A549 (cell line): ENCODE results near the gene TRAPPC3. TPM values are rescaled to one million over a fixed set of nuclear protein-coding genes. Genes with fewer than 3 reads are reported as not detected.

Experiments
- ATAC-seq, 2 experiments: fragments of 200-7000 bp in 1 of 2; fragments of >200 bp in 1 of 2; cut with Nextera tagmentation in 1 of 2; cut with Tn5 transposase in 1 of 2; 3 replicates each; pipeline versions ENCODE4 v1.8.0 to v1.9.1; 2018 to 2020; ENCODE audit warnings: mild to moderate bottlenecking in 1 of 2, moderate library complexity in 1 of 2
- CTCF ChIA-PET: fragments of 300-600 bp; sonication (Branson Sonifier 250); formaldehyde crosslinking; extraction: SDS; loops from one replicate; lab custom pipeline; 2021; ENCODE audit warnings: antibody characterized with exemption, inconsistent platforms; lab: Yijun Ruan, JAX
- POLR2A ChIA-PET: fragments of 350-600 bp; formaldehyde crosslinking; extraction: SDS; loops from one replicate; lab custom pipeline; 2021; ENCODE audit warnings: antibody characterized with exemption, inconsistent platforms; lab: Yijun Ruan, JAX
- DNase-seq, 2 experiments: peaks; one replicate each; pipeline versions ENCODE4 v3.0.0 to v3.0.0-alpha.2; 2011 to 2016; ENCODE audit warnings: low read depth in 1 of 2, low spot score in 1 of 2
- FAIRE-seq: peaks from 2 replicates; lab custom pipeline; 2011; peaks lifted over from hg19 to GRCh38; lab: Jason Lieb, UNC
- H3K27ac ChIP-seq, 2 experiments: fragments of >200 bp; sonication (Bioruptor Twin); formaldehyde crosslinking; 3 replicates each; pipeline ENCODE4 v1.5.1; 2016 to 2017
- H3K4me1 ChIP-seq: fragments of >200 bp; sonication (Bioruptor Twin); formaldehyde crosslinking; 3 replicates; pipeline ENCODE4 v1.6.1; 2016
- H3K4me2 ChIP-seq: fragments of >200 bp; sonication (Bioruptor Twin); formaldehyde crosslinking; 3 replicates; pipeline ENCODE4 v1.6.1; 2016
- H3K4me3 ChIP-seq: fragments of >200 bp; sonication (Bioruptor Twin); formaldehyde crosslinking; 3 replicates; pipeline ENCODE4 v1.5.1; 2016
- H3K9me3 ChIP-seq: fragments of >200 bp; sonication (Bioruptor Twin); formaldehyde crosslinking; 3 replicates; pipeline ENCODE4 v1.6.1; 2016
- CBX8 ChIP-seq: fragments of 200-600 bp; sonication (generic); IDR thresholded peaks from 2 replicates; pipeline ENCODE4 v1.6.1; 2016
- CHD4 ChIP-seq: fragments of 200-600 bp; sonication (generic); IDR thresholded peaks from 2 replicates; pipeline ENCODE4 v1.6.1; 2016; ENCODE audit warnings: antibody characterized with exemption, mild to moderate bottlenecking, borderline replicate concordance
- EHF ChIP-seq: fragments of 250-450 bp; sonication (Bioruptor Pico); IDR thresholded peaks from 2 replicates; pipeline ENCODE4 v1.5.0; 2020; ENCODE audit warnings: mild to moderate bottlenecking
- ESRRA ChIP-seq: fragments of 150-350 bp; IDR thresholded peaks from 2 replicates; pipeline ENCODE4 v1.6.1; 2014; ENCODE audit warnings: mild to moderate bottlenecking, low read length, borderline replicate concordance
- HEYL ChIP-seq: fragments of 250-450 bp; sonication (Bioruptor Pico); IDR thresholded peaks from 2 replicates; pipeline ENCODE4 v1.8.0; 2021; ENCODE audit warnings: mild to moderate bottlenecking, moderate library complexity
- HOXA7 ChIP-seq: fragments of 250-450 bp; sonication (Bioruptor Pico); IDR thresholded peaks from 2 replicates; pipeline ENCODE4 v1.5.0; 2020; ENCODE audit warnings: mild to moderate bottlenecking, moderate library complexity
- JUN ChIP-seq, 2 experiments: fragments of >200 bp; sonication (Bioruptor Twin); formaldehyde crosslinking; IDR thresholded peaks; 2 replicates in 1 of 2; 3 replicates in 1 of 2; pipeline ENCODE4 v1.6.1; 2016 to 2017
- KDM1A ChIP-seq: fragments of 200-600 bp; sonication (generic); IDR thresholded peaks from 2 replicates; pipeline ENCODE4 v1.6.1; 2016; ENCODE audit warnings: low read depth, mild to moderate bottlenecking
- MAFK ChIP-seq: fragments of 450-650 bp; IDR thresholded peaks from 2 replicates; pipeline ENCODE4 v1.6.1; 2014; ENCODE audit not compliant: partially characterized antibody
- NR3C1 ChIP-seq: fragments of >200 bp; sonication (Bioruptor Twin); formaldehyde crosslinking; IDR thresholded peaks from 3 replicates; pipeline ENCODE4 v1.6.1; 2017
- RNF2 ChIP-seq: fragments of 200-600 bp; sonication (generic); IDR thresholded peaks from 2 replicates; pipeline ENCODE4 v1.6.1; 2016; ENCODE audit warnings: low read depth, mild to moderate bottlenecking, antibody characterized with exemption, moderate library complexity, borderline replicate concordance
- SMC3 ChIP-seq: fragments of >200 bp; sonication (Bioruptor Twin); formaldehyde crosslinking; IDR thresholded peaks from 3 replicates; pipeline ENCODE4 v1.6.1; 2018; ENCODE audit warnings: inconsistent platforms
- TFCP2L1 ChIP-seq: fragments of 250-450 bp; sonication (Bioruptor Pico); IDR thresholded peaks from 2 replicates; pipeline ENCODE4 v1.5.0; 2021; ENCODE audit warnings: mild to moderate bottlenecking
- ZC3H11A ChIP-seq: fragments of 450-650 bp; IDR thresholded peaks from 2 replicates; pipeline ENCODE4 v1.6.1; 2014; ENCODE audit warnings: antibody characterized with exemption, mild to moderate bottlenecking
- WGBS: methylation state at CpG from one replicate; pipeline ENCODE4 v1.1.6; 2017; ENCODE audit errors: missing lambda C conversion rate; 5-methylcytosine and 5-hydroxymethylcytosine counted together
- polyA plus RNA-seq, 4 experiments: library from polyadenylated mRNA; depleted of rRNA in 3 of 4; stranded (reverse); fragments of >200 nt; fragmentation: RNase III in 1 of 4; extraction: RNeasy Plus Mini Kit Qiagen cat#74134 plus additional on column Dnase treatment in 1 of 4; gene quantifications; 2 replicates in 3 of 4; 3 replicates in 1 of 4; pipeline ENCODE4 v1.2.3, GENCODE V29; 2011 to 2017
- TF ChIP-seq, protein P1 (sequence below): fragments of >200 bp; sonication (Bioruptor Twin); formaldehyde crosslinking; IDR thresholded peaks from 3 replicates; pipeline ENCODE4 v1.6.1; 2016
- TF ChIP-seq, protein P2 (sequence below): fragments of 450-650 bp; IDR thresholded peaks from 2 replicates; pipeline ENCODE4 v1.6.1; 2014; ENCODE audit warnings: antibody characterized with exemption
- TF ChIP-seq, protein P3 (sequence below): fragments of 250-450 bp; sonication (Bioruptor Pico); IDR thresholded peaks from 2 replicates; pipeline ENCODE4 v1.5.0; 2021; ENCODE audit warnings: mild to moderate bottlenecking, moderate library complexity, borderline replicate concordance
- TF ChIP-seq, protein P4 (sequence below): fragments of 200-600 bp; sonication (generic); IDR thresholded peaks from 2 replicates; pipeline ENCODE4 v1.6.1; 2016; ENCODE audit warnings: antibody characterized with exemption, mild to moderate bottlenecking, moderate library complexity
- TF ChIP-seq, protein P5 (sequence below): fragments of 250-450 bp; sonication (Bioruptor Pico); IDR thresholded peaks from 2 replicates; pipeline ENCODE4 v1.5.0; 2020; ENCODE audit warnings: low read depth, mild to moderate bottlenecking, moderate library complexity

Gene TRAPPC3
- polyA plus RNA-seq, 2 of the 4 experiments (the other 2 are of a cell fraction), result 62.2 to 103 TPM

DNA sequence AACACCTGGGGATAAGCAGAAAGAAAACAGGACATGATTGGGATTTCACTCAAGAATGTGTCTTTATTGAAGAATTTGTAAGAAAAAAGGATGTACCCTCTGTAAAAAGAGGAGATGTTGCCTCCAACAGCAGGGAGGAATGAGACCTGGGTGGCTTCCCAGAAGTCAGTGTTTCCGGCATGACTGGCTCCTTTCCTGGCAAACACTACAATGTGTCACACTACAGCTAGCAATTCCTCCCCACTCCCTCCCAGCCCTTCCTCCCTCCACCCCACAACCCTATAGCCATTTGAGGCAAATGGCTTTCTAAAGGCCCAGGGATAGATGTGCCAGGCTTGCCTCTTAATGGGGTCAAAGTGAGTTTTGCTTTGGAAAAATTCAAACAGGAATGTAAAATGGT is 12.8 kb downstream of the TRAPPC3 start:
- ChIA-PET POLR2A (no interaction called here), CTCF (interaction anchor here (0.5 to 3.7 kb wide), 3 partner anchors 8 to 58 kb away, joined by 3 to 20 read pairs (median 5); no protein-coding TSS in a partner anchor)
- H3K4me1 ChIP-seq, result peaks cover 6% of the 10 kb centered on the region
- no peak for TF ChIP-seq SMC3
- TF ChIP-seq EHF (CRISPR knock-in tag), result no peak
- no peak for TF ChIP-seq CHD4
- H3K4me3 ChIP-seq, result no peak overlapping the region
- no peak for DNase-seq
- ATAC-seq, result no peak
- H3K27ac ChIP-seq, result no peak overlapping the region
- no peak overlapping the region for H3K4me2 ChIP-seq
- H3K9me3 ChIP-seq, result no peaks in the 10 kb centered on the region
- FAIRE-seq, result no peak
- WGBS, result 75% methylated on average over 1 of the region's 1 CpG

DNA sequence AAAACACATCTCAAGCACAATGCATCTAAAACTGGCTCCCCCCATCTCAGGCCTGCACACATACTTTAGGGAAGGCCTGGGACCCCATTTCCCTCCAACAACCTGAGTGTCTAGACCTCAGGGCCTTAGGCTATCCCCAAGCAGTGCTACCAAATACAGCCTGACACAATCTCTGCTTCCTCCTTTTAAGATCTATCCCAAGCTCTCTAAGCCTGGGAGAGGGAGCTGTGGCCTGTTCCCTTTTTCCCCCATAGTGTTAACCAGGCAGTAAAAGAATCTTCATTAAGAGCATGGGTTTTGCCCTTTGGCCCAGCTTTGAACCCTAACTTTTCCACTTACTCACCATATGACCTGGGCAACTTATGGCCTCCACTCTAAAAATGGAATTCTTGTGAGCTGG is 13.5 kb downstream of the TRAPPC3 start:
- no peak overlapping the region for H3K27ac ChIP-seq
- TF ChIP-seq ZC3H11A (no peak), JUN (IDR thresholded peaks at IDR 0.05) (no peak), KDM1A (no peak), SMC3 (no peak), HOXA7 (CRISPR knock-in tag) (no peak)
- CTCF ChIA-PET, result interaction anchor here (1.0 to 5.3 kb wide), 8 partner anchors 9 to 156 kb away, joined by 3 to 147 read pairs (median 10); no protein-coding TSS in a partner anchor
- FAIRE-seq (no peak), ATAC-seq (no peak), DNase-seq (no peak)
- POLR2A ChIA-PET, result no interaction called here
- H3K4me2 ChIP-seq, result no peak overlapping the region
- H3K4me3 ChIP-seq, result no peak overlapping the region
- H3K4me1 ChIP-seq, result peaks cover 6% of the 10 kb centered on the region
- no peaks in the 10 kb centered on the region for H3K9me3 ChIP-seq

DNA sequence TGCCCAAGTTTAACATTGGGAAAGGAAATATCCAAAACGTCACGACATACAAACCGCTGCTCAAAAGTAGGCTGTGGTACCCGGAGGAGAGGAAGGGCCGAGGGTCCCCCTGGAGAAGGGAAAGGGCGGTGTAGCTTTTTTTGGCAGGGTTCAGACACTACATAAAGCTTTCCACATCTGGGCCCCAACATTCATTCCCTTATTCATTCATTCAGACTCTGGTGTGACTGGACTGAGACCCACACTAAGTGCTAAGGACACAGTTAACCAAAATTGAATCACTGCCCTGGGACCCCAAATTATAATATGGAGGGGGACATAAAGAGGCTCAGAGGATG is 14.0 kb downstream of the TRAPPC3 start:
- H3K27ac ChIP-seq, result no peak overlapping the region
- no peak for ATAC-seq
- POLR2A ChIA-PET, result no interaction called here

More for the DNA sequence above, 14.0 kb downstream of the TRAPPC3 start:
- DNase-seq (no peak), FAIRE-seq (no peak)
- CTCF ChIA-PET, result interaction anchor here (0.6 to 5.3 kb wide), 23 partner anchors 9 to 176 kb away, joined by 3 to 147 read pairs (median 4); partner anchors contain the start of gene TRAPPC3
- TF ChIP-seq EHF (CRISPR knock-in tag), result no peak
- TF ChIP-seq TFCP2L1, result no peak
- TF ChIP-seq ESRRA, result no peak
- TF ChIP-seq CBX8, result no peak
- TF ChIP-seq HEYL (CRISPR knock-in tag), result no peak
- no peak for TF ChIP-seq RNF2
- TF ChIP-seq, protein P1, sequence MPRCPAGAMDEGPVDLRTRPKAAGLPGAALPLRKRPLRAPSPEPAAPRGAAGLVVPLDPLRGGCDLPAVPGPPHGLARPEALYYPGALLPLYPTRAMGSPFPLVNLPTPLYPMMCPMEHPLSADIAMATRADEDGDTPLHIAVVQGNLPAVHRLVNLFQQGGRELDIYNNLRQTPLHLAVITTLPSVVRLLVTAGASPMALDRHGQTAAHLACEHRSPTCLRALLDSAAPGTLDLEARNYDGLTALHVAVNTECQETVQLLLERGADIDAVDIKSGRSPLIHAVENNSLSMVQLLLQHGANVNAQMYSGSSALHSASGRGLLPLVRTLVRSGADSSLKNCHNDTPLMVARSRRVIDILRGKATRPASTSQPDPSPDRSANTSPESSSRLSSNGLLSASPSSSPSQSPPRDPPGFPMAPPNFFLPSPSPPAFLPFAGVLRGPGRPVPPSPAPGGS, result no peak
- TF ChIP-seq, protein P2, sequence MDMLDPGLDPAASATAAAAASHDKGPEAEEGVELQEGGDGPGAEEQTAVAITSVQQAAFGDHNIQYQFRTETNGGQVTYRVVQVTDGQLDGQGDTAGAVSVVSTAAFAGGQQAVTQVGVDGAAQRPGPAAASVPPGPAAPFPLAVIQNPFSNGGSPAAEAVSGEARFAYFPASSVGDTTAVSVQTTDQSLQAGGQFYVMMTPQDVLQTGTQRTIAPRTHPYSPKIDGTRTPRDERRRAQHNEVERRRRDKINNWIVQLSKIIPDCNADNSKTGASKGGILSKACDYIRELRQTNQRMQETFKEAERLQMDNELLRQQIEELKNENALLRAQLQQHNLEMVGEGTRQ, result no peak
- no peak for TF ChIP-seq HOXA7 (CRISPR knock-in tag)
- TF ChIP-seq, protein P3, sequence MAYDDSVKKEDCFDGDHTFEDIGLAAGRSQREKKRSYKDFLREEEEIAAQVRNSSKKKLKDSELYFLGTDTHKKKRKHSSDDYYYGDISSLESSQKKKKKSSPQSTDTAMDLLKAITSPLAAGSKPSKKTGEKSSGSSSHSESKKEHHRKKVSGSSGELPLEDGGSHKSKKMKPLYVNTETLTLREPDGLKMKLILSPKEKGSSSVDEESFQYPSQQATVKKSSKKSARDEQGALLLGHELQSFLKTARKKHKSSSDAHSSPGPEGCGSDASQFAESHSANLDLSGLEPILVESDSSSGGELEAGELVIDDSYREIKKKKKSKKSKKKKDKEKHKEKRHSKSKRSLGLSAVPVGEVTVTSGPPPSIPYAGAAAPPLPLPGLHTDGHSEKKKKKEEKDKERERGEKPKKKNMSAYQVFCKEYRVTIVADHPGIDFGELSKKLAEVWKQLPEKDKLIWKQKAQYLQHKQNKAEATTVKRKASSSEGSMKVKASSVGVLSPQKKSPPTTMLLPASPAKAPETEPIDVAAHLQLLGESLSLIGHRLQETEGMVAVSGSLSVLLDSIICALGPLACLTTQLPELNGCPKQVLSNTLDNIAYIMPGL (CRISPR knock-in tag), result no peak
- TF ChIP-seq NR3C1, result no peak
- TF ChIP-seq, protein P4, sequence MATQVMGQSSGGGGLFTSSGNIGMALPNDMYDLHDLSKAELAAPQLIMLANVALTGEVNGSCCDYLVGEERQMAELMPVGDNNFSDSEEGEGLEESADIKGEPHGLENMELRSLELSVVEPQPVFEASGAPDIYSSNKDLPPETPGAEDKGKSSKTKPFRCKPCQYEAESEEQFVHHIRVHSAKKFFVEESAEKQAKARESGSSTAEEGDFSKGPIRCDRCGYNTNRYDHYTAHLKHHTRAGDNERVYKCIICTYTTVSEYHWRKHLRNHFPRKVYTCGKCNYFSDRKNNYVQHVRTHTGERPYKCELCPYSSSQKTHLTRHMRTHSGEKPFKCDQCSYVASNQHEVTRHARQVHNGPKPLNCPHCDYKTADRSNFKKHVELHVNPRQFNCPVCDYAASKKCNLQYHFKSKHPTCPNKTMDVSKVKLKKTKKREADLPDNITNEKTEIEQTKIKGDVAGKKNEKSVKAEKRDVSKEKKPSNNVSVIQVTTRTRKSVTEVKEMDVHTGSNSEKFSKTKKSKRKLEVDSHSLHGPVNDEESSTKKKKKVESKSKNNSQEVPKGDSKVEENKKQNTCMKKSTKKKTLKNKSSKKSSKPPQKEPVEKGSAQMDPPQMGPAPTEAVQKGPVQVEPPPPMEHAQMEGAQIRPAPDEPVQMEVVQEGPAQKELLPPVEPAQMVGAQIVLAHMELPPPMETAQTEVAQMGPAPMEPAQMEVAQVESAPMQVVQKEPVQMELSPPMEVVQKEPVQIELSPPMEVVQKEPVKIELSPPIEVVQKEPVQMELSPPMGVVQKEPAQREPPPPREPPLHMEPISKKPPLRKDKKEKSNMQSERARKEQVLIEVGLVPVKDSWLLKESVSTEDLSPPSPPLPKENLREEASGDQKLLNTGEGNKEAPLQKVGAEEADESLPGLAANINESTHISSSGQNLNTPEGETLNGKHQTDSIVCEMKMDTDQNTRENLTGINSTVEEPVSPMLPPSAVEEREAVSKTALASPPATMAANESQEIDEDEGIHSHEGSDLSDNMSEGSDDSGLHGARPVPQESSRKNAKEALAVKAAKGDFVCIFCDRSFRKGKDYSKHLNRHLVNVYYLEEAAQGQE, result no peak
- TF ChIP-seq, protein P5, sequence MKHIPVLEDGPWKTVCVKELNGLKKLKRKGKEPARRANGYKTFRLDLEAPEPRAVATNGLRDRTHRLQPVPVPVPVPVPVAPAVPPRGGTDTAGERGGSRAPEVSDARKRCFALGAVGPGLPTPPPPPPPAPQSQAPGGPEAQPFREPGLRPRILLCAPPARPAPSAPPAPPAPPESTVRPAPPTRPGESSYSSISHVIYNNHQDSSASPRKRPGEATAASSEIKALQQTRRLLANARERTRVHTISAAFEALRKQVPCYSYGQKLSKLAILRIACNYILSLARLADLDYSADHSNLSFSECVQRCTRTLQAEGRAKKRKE (CRISPR knock-in tag), result no peak
- TF ChIP-seq MAFK, result no peak
- no peaks in the 10 kb centered on the region for H3K9me3 ChIP-seq
- peaks cover 6% of the 10 kb centered on the region for H3K4me1 ChIP-seq
- WGBS, result 71% methylated on average over 6 of the region's 6 CpGs
- no peak overlapping the region for H3K4me2 ChIP-seq
- H3K4me3 ChIP-seq, result no peak overlapping the region
